CD4-positive, alpha-beta T cell treated with Interleukin-2 at 100 ng/mL for 4 hours (primary cell): ENCODE data around the gene CPT1B.
"Not testable (repeated sequence)": the region's sequence is repeated elsewhere in the genome, so short reads cannot be mapped to it uniquely, and the experiment has no call there.

Source experiments
- DNase-seq: peaks from one replicate; pipeline ENCODE4 v3.0.0-alpha.2; 2020; ENCODE audit warnings: low spot score

The CPT1B gene

DNA sequence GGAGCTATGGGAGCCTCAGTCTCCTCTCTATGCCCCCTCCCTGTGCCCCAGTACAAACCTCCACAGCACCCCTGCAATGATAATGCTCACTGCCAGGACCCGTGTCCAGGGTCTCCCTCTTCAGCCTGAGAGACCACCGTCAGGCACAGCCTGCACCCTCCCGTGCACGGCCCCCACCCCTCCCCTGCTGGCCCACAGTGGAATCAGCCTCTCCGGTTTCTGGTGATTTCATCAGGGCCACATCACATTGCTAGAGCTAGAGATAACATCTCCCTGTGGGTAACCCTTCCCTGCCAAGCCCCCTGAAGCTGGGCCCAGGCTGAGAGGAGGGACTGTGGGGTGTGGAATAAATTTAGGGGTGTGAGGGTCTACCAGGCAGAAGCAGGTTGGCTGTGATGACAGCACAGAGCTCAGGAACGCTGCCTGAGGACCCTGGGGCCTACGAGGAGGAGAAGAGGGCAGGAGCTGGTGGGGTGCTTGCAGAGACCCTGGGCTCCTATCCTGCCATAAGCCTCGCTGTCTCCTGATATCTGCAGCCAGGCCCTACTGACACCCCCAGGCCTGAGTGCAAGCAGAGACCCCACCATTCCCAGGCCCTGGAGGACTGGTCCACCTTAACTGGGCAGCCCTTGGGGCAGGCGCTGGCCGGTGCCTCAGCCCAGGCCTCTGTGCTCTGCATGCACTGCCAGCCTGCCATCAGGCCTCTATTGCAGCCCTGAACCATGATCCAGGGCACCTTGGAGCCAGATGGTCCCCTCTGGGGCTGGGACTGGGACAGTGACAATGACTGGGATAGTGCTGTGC, 32.5 kb downstream of the CPT1B start, which contains the start of gene KLHDC7B:
Gene KLHDC7B, plus strand, starts transcription at position 378 of the 804 bp plus-strand sequence. Its CDS starts 345 bp downstream, at position 723.
- peak; percentile 44 for DNase-seq

DNA sequence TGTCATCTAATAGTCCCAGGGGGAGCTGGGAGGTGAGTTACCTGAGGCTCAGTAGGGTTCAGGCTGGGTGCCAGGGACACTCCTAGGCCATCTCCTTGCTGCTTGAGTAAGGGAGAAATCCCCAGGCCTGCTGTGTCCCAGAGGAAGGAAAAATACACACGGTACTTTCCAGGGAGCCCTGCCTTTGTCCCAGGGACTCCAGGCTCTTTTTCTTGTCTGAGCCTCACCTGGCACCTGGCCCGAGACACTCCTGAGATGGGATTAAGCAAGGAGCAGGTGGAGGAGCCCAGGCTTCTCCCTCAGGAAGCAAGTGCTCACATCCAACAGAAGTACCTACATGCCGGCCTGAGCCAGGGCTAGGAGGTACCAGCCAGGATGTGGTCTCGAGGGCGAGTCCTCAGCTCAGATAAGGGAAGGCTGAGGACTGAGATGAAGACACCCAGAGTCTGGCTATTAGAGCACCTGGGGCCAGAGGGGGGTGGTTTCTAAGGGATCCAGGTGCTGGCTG, 33.4 kb downstream of the CPT1B start:
- DNase-seq, result no peak

DNA sequence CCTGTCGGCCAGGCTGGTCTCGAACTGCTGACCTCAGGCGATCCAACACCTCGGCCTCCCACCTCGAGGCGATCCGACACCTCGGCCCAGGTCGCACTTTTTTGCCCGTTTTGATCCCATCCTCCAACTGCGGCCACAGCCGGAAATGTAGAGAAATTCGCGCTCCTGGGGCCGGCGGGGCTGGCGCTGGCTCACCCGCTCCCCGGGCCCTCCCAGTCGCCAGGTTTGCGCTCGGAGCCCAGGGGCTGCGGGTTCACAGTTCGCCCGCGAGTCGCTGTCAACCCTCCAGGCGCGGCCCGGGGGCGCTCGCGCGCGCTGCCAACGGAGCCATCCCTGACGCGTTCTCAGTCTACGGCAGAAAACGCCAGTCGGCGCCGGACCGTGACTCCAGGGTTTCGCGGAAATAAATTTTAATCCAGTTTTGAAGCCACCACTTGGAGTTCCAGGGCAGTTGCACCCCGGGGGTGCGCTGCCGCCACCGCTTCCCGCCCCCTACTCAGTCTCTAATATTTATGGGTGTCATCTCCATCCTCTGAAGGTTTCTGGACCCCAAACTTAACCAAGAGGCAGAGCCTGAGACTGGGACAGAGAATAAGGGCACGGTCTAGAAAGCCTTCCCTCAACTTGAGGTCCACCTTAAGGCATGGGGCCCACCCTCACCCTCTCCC, 34.0 kb downstream of the CPT1B start:
- peak; percentile 86 for DNase-seq

DNA sequence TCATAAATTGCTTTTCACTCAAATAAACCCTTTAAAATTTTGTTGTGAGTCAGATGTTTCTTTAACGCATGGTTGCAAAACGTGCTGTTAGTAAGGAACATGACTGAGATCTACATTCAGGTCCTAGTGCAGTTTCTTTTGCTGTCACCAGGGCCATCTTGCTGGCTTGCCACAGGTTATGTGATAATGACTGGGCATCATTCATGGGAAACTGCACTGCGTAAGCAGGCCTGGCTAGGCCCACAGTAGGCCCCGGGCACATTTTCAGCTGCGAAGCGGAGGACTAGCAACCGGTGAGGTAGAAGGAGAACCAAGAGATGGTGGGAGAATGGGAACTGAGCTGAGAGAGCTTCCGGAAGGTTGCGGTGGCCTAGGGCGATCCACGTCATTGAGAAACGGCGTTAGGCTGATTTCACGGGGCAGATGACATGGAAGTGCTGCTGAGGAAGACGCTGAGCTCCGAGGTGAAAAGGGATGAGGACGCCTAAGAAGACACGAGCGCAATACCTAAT, 35.8 kb downstream of the CPT1B start:
- DNase-seq, result no peak

DNA sequence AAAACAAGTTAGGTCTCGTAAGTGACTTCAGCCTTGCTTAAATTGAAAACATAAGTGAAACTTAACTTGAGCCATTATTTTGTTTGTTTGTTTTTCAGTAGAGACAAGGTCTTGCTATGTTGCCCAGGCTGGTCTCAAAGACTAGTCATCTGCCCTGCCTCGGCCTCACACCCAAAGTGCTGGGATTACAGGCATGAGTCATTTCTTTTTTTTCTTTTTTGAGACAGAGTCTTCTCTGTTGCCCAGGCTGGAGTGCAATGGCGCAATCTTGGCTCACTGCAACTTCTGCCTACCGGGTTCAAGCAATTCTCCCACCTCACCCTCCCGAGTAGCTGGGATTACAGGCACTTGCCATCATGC, 36.6 kb downstream of the CPT1B start:
- peak; percentile 64 for DNase-seq

DNA sequence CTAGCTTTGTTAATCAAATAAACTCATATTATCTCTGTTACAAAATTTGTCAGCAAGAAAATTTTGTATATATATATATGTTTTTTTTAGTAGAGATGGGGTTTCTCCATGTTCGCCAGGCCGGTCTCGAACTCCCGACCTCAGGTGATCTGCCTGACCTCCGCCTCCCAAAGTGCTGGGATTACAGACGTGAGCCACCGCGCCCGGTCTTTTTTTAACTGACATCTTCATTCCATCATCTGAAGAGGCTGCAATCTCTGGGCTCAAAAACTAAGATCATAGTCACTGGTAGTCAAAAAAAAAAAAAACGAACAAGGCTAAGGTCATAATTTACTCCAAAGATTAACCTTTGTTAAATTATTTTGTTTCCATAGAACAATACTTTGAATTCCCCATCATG, 37.8 kb downstream of the CPT1B start:
- DNase-seq, result no peak

DNA sequence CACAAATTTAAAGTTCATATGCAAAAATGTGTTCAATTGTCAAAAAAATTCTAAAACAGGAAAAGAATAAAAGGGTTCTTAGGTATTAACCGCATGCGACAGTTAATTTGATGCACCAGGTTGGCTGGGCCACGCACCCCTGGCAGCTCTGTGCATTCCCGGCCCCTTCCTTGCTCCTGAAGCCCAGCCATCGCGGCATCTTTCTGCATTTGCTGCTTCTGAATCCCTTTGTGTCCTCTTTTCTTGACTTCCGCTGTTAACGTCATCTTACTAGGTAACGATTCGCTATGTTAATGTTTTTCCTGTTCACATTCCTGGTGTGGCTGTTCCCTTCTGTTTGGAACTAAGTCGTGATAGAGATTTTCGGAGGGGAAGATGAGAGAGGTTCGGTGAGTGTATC, 40.5 kb downstream of the CPT1B start:
- no peak for DNase-seq

DNA sequence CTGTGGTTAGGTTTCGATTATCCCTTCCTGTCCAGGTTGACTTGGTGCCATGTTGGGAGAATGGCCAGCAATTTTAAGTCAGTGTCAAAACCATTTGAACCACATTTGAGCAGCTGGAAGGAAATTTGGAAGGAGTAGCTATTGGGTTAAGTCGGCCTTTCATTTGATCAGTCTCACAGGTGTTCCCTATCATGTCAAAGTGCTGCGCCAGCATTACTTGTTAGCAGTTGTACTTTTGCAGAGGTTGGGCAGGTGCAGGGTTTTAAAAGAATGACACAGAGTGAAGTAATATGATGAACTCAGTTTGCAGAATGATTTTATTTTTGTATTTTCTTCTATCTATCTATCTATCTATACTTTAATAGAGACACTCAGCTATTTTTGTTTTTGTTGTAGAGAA, 42.0 kb downstream of the CPT1B start:
- DNase-seq, result no peak

DNA sequence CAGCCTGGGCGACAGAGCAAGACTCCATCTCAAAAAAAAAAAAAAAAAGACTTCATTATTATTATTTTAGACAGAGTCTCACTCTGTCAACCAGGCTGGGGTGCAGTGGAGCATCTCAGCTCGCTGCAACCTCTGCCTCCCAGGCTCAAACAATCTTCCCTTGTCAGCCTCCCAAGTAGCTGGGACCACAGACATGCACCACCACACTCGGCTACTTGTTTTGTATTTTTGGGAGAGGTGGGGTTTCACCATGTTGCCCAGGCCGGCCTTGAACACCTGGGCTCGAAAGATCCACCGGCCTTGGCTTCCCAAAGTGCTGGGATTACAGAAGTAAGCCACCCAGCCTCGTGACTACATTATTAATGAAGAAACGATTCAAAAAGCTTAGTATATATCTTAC, 43.1 kb downstream of the CPT1B start:
- DNase-seq, result no peak

DNA sequence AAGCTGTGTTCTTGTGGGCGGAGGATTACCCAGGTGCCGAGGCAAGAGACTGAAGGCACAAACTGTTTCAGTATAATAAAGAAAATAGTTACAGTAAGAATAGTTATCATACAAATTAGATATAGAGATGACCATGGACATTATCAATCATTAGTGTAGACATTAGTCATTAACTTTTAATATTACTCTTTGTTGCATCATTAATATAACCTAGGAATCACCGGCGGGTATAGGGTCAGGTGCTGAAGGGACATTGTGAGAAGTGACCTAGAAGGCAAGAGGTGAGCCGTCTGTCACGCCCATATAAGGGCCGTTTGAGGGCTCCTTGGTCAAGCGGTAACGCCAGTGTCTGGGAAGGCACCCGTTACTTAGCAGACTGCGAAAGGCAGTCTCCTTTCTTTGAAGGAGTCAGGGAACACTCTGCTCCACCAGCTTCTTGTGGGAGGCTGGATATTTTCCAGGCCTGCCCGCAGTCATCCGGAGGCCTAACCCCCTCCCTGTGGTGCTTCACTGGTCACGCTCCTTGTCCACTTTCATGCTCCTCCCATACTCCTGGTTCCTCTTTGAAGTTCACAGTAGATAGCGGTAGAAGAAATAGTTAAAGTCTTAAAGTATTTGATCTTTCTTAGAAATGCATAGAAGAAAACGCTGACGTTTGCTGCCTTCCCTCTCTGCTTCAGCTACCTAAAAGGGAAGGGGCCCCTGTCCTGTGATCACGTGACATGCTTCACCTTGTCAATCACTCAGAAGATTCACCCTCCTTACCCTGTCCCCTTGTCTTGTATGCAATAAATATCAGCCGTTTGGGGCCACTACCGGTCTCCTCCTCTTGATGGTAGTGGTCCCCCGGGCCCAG, 44.1 kb downstream of the CPT1B start:
- DNase-seq, result not testable (repeated sequence)

DNA sequence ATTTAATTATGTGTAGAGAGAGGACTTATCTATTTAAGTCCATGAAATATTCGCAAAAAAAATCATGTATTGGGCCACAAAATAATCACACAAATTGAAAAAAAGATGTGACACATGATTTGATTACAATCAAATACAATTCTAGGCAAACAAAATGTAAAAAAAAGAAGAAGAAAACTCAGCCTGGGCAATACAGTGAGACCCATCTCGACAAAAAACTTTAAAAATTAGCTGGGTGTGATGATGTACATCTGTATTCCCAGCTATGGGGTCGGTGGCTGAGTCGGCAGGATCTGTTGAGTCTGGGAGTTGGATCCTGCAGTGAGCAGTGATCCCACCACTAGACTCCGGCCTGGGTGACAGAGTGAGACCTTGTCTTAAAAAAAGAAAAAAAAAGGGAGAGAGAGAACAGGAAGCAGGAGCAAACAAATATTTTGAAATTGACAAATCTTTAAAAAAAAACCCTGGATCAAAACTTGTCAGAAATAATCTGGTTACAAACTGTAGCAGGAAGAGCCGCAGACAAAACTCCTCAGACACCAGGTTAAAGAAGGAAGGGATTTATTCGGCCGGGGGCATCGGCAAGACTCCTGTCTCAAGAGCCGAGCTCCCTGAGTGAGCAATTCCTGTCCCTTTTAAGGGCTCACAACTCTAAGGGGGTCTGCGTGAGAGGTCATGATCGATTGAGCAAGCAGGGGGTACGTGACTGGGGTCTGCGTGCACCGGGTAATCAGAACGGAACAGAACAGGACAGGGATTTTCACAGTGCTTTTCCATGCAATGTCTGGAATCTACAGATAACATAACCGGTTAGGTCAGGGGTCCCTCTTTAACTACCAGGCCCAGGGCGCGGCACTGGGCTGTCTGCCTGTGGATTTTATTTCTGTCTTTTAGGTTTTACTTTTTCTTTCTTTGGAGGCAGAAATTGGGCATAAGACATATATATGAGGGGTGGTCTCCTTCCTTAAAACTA, 45.1 kb downstream of the CPT1B start:
- DNase-seq, result no peak

DNA sequence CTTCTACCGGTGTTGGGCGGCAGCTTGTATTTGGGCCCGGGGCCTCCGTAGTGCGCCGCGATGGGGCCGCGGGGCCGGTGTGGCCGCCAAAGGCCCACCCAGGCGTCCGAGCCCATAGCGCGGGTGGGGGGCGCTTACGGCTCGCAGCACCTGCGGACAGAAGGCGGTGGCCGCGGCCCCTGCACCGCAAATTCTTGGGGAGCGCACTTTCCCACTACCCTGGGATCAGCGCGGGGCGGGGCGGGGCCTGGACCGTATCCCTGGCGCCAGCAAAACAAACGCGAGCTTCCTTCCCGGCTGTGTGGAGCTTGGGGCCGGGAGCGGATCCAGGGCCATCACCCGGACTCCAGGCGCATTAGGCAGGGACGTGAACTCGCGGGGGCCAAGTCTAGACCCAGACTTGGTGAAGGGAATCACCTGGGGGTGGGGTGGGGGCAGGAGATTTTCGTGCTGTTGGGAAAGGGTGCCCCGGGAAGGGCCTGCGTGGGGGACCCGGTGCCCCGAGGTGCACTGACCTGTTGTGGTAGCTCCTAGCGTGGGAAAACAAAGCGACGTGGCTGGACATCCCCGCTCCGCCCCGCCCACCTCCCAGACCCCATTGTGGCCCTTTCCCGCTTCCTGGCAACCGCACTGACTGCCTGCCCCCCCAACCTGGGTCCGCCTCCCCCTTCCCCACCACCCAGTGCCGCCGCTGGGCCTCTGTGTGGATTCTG, 46.1 kb downstream of the CPT1B start:
- DNase-seq, result no peak

DNA sequence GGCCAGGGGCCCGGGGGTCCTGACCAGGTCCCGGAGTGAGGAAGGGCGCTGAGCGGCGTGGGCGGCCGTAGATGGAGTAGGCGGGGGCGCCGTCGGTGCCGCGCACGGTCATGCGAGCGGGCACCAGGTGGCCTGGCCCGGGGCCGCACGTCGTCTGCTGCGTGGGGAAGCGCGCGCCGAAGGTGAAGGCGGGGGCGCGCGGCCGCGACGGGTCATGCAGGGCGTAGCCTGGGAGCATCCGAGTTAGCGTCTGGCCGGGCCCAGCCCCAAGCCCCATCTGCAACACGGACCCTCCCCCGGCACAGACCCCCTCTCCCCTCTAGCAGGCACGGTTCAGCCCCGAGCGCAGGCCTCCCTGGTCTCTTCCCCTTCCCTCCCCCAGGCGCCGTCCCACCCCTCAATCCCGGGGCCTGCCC, 46.7 kb downstream of the CPT1B start:
- peak; percentile 66 for DNase-seq

DNA sequence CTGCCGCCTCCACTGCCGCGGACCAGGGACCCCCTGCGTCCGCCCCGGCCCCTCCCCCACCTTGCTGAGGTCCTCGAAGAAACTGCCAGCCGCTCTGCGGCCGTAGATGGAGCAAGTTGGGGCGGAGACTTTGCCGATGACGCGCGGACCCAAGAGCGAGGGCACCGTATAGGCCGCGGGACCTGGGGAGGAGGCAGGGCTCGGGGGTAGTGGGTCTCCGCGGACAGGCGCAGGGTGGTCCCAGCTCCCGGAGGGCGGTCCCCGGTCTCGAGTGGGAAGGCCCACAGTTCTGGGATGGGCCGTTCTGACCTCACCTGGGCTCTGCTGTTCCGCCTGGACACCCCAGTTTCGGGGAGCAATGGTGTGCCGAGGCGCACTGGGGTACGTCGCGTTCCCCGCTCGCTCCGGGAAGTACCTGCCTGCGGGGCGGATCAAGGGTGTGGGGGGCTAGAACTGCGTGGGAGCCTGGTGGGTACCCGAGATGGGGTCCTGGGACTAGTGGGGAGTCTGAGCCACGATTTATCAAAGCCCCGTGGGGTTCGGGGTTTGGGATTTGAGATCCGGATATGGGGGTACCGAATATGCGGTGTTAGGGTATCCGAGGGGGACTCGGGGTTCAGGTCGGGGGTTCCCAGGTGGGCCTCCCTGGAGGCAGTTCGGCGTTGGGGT, 47.2 kb downstream of the CPT1B start:
- peak; percentile 82 for DNase-seq

DNA sequence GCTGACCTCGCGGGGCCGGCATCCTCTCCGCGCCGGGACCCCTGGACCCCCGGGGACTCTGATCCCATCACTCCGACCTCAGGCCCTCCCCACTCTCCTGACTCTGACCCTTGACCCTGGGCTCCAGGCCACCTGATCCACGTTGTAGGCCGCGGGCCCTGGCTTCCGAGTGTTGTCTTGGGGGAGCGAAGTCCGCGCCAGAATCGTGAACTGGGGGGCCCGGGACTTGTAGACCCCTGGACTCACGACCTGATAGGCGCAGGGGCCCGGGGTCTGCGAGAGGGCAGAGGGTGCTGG, 47.7 kb downstream of the CPT1B start:
- no peak for DNase-seq

DNA sequence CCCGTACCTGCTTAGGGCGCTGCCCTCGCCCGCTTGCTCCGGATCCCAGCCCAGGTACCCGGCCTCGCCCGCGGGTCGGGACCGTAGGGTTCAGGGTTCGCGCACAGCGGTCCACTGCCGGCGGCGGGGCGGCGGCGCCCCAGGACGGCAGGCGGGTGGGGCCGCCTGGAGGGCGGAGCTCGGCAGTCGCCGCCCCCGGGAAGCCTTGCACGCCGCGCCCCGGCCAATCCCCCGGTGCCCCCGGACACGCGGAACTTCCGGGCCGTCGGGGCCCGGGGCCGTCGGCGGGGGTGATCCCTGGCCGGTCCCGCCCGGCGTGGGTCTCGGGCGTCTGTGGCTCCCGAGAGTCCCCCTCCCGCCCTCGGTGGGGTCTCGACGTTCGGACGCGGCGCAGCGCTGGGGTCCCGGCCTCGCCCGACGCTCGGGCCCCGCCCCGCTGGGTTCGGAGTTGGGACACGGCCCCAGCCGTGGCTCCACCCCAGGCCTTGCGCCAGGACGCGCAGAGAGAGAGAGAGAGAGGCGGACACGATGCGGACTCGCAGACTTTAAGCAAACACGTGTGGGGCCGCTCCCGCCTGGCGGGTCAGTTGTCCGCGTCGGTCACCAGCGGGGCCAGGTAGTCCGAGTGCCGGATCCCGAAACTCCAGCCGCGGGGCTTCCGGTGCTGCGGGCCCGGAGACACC, 48.2 kb downstream of the CPT1B start, which contains the start of gene TYMP:
Gene TYMP, minus strand, starts transcription at position 116 of the 683 bp plus-strand sequence. CDS start 303 bp downstream, outside the sequence.
- DNase-seq, result peak; percentile 72

DNA sequence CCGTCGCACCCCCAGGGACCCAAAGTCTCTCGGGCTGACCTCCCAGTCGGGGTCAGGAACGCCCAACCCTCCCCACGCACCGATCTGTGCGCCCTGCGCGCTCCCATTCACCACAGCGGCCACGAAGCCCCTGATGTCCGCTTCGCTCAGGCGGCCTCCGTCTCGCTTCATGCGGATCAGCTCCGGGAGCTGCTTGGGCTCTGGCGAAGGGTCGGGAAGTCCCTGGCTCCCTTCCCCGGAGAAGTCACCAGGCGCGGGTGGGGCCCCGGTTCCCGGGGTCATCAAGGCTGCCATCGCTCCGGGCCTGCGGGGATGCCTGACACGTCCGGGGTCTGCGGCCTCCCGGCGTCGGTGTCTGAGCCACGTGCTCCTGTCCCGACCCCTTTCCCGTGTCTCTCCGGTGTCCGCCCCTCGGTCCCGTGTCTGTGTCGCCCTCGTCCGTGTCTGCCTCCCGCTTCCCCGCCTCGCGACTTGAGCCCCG, 48.8 kb downstream of the CPT1B start:
- DNase-seq, result no peak

DNA sequence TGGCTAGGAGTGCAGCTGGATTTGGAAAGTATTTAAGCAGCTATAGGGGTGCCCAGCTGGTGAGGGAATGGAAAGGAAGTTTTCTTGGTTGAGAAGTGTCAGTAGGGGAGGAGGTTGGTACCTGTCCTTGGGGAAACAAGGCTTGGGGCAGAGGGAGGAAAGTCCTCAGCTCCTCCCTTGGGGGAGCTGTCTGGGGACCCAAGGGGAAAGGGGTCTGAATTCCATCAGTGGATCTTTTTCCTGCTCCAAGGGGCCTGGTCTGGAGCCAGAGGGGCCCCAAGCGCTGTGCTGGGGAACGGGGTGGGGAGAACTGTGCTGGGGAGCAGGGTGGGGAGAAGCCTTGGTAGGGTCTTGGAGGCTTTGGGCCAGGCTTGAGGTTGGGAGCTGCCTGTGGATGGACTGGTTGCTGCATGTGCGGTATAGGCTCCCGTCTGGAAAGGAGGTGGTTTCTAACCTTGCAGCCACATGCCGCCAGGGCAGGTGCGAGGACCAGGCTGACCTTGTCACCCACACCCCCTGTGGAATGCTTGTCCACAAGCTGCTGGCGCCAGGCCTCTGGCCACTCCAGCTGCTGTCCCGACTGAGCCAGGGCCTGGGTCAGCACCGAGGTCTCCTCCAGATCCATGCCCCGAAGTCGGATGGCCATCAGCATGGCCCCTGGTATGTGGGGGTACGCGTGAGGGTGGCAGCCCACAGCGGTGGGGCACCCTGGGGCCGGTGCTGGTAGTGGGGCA, 49.4 kb downstream of the CPT1B start:
- DNase-seq, result no peak
